Right lung (tissue), 5 donors: ENCODE data around the gene TPGS1. TPM values are rescaled to one million over a fixed set of nuclear protein-coding genes. Genes with fewer than 3 reads are reported as not detected.
A peak's percentile ranks its signal among the peaks of the same experiment; 100 is the strongest.

Experiments
- DNase-seq, 2 donors: peaks; one replicate each; pipeline ENCODE4 v3.0.0-alpha.2; 2013
- polyA plus RNA-seq, 5 donors: library from polyadenylated mRNA; unstranded; fragments of 120-200 nt; gene quantifications; one replicate each; pipeline versions ENCODE4 v1.2.1 to v1.2.3, GENCODE V29; 2013; ENCODE audit warnings: inconsistent platforms in 1 of 5, low replicate concordance in 1 of 5; ENCODE audit not compliant: insufficient read length in 5 of 5, insufficient read depth in 1 of 5

Gene TPGS1
- polyA plus RNA-seq, 5 donors = 4.0 to 15.5 (median 6.6) TPM

DNA sequence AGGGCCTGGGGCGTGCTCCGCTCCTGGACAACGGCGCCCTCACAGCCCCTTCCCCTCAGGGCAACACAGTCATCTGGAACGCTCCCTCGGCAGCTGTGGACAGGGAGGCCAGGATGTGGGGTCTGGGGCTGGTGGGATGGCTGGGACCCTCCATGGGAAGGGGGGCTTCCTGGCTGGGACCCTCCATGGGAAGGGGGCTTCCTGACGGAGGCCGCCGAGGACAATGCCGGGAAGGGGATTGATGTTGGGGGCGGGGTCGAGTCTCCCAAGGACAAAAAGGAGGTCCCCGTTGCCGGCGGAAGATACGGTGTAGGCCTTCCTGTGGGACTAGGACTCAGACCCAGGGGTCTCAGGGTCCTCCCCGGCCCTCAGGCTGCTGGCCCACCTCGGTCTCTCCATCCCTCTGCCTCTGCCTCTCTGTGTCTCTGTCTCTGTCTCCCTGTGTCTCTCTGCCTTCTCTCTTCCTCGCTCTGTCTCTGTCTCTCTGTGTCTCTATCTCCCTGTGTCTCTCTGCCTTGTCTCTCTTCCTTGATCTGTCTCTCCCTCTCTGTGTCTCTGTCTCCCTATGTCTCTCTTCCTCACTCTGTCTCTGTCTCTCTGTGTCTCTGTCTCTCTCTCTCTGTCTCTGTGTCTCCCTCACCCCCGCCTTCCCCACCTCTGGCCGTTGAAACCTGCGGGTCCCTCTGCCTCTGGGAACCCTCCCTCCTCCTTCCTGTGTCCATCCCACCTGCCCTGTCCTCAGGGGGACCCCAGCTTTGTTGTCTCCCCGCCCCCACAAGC is 13.7 kb upstream of the TPGS1 start:
- no peak for DNase-seq

DNA sequence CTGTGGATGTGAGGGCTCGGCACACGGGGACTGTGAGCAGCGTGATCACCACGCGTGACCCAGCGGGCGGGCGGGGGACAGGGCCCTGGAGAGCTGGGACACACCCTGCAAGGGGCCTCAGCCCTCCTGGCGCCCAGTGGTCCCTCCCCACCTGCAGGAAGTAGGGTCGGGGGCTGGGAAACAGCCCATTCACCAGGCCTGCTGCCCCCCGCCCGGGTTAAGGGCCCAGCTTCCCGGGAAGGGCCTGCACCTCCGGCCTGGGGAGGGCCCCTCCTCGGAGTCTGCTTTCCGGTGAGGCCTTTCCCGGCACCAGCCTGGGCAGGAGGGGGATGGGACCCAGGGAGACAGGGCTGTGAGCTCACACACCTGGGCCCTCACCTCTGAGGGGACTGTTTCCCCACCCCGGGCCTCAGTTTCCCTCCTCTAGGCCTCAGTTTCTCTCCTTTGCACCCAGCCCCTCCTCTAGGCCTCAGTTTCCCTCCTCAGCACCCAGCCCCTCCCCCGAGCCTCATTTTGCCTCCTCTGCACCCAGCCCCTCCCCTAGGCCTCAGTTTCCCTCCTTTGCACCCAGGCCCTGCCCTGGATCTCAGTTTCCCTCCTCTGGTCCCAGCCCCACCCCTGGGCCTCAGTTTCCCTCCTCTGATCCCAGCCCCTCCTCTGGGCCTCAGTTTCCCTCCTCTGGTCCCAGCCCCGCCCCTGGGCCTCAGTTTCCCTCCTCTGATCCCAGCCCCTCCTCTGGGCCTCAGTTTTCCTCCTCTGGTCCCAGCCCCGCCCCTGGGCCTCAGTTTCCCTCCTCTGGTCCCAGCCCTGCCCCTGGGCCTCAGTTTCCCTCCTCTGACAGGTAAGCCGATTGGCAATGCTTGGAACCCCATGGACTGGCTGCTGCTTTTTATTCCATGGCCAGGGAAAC is 12.9 kb upstream of the TPGS1 start:
- DNase-seq = no peak

DNA sequence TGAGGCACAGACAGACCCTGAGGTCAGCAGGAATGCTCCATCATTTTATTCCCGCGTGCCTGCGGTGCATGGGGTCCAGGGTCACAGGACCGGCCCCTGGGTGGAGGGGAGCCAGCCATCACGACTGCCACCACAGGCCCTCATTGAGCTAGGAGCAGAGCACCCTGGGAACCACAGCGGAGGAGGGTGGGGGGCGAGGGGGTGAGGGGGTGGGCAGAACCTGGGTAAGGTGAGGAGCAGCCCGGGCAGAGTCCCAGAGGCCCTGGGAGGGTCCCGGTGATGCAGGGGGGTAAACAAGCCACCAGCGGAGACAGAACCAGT is 12.3 kb upstream of the TPGS1 start:
- DNase-seq = no peak

DNA sequence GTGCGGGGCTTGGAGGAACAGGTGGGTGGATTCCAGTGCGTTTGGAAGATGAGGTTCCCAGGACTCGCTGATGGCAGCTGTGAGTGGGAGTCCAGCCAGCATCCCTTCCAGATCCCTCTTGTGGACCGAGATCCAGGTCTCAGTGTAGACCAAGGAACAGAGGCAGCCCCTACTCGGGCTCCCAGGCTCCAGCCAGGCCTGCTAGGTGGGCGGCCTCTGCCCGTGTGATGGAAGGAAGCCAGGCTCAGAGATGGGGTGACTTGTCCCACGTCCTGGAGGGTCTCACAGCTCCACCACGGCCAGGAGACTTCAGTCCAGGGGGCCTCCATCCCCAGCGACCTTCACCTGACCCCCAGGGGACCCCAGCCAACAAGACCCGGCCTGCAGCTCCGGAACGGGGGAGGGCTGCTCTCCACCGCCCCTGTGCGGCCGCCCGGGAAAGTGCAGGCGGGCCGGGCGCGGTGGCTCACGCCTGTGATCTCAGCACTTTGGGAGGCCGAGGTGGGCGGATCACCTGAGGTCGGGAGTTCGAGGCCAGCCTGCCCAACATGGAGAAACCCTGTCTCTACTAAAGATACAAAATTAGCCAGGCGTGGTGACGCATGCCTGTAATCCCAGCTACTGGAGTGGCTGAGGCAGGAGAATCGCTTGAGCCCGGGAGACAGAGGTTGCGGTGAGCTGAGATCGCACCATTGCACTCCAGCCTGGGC is 11.7 kb upstream of the TPGS1 start:
- DNase-seq = no peak

DNA sequence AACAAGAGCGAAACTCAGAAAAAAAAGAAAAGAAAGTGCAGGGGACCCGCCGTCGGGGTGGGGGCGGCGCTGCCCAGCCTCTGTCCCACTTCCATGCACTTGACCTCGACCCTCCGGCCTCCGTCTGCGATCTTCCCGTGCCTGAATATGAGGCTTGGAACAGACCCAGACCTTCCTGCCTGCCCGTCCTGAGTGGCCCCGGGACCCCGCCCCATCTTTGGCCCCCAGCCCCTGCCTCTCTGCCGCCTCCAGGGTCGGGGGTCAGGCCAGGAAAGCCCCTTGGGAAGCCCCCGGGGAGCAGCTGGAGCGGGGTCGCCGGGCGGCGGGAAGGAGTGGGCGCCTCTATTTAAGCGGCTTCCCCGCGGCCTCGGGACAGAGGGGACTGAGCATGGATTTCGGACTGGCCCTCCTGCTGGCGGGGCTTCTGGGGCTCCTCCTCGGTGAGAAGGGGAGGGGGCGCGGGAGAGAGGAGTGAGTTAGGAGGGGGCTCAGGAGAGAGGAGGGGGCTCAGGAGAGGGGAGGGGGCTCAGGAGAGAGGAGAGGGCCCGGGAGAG is 11.1 kb upstream of the TPGS1 start, which contains the start of gene MADCAM1:
MADCAM1 (plus strand) TSS at position 375 of the 554 bp plus-strand sequence; CDS start at position 389, 14 bp downstream.
- DNase-seq = no peak

DNA sequence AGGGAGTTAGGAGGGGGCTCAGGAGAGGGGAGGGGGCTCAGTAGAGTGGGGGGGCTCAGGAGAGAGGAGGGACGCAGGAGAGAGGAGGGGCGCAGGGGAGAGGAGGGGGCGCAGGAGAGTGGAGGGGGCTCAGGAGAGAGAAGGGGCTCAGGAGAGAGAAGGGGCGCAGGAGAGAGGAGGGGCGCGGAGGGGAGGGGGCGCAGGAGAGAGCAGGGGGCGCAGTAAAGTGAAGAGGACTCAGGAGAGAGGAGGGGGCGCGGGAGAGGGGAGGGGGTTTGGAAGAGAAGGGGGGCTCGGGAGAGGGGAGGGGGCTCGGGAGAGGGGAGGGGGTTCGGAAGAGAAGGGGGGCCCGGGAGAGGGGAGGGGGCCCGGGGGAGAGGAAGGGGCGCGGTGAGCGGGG is 10.3 kb upstream of the TPGS1 start:
- DNase-seq = no peak

DNA sequence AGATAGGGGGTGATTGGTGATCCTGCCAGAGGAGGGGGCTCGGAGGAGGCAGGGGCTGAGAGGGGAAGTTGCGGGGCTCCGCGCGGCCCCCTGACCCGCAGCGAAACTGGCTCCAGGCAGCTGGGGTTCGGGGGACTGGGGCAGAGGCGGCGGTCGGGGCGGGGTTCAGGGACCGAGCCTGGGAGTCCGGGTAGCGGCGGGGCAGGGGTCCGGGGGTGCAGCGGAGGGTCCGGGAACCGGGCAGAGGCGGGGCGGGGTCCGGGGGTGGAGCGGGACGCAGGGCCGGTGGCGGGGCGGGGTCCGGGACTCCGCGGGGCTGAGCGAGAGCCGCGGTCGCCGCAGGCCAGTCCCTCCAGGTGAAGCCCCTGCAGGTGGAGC is 9.8 kb upstream of the TPGS1 start:
- no peak for DNase-seq

DNA sequence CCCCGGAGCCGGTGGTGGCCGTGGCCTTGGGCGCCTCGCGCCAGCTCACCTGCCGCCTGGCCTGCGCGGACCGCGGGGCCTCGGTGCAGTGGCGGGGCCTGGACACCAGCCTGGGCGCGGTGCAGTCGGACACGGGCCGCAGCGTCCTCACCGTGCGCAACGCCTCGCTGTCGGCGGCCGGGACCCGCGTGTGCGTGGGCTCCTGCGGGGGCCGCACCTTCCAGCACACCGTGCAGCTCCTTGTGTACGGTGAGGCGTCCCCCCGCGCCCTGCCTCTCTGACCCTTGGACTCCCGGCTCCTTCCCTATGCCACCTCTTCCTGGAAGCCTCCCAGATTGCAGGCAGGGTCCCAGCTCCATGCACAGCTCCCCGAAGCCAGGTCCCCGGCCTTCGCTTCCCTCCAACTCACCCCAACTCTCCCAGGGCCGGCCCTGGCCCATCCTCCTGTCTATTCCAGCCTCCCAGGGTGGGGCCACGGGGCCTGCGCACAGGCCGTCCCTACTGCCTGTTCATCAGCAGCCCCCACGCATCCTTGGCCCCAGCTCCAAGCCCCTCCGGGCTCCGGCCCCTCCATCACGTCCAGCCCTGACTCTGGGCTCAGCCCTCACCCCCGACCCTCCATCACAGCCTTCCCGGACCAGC is 9.3 kb upstream of the TPGS1 start:
- no peak for DNase-seq

DNA sequence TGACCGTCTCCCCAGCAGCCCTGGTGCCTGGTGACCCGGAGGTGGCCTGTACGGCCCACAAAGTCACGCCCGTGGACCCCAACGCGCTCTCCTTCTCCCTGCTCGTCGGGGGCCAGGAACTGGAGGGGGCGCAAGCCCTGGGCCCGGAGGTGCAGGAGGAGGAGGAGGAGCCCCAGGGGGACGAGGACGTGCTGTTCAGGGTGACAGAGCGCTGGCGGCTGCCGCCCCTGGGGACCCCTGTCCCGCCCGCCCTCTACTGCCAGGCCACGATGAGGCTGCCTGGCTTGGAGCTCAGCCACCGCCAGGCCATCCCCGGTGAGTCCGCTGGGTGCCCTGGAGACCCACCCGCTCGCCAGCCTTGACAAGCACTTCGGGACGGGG is 8.8 kb upstream of the TPGS1 start:
- no peak for DNase-seq

DNA sequence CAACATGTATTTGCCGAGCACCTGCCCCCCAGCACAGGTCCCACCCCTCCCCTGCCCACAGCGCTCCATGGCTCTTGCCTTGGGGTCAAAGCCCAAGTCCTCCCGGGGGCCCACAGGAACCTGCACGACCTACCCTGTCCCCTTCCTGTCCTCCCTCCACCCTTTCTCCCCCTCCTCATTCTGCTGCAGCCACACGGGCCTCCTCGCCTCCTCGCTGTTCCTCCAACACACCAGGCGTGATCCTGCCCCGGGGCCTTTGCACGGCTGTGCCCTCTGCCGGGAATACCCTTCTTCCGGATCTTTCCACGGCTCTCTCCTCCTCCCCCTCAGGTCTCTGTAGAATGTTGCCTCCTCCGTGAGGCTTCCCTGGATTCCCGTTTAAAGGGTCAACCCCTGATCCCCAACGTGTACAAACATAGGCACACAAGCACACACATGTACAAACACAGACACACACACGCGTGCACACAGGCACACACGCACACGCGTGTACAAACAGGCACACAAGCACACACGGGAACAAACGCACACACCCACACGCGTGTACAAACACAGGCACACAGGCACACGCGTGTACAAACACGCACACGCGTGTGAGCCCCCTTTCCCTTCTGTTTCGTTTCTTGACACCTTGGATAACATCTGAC is 8.2 kb upstream of the TPGS1 start:
- DNase-seq = no peak

DNA sequence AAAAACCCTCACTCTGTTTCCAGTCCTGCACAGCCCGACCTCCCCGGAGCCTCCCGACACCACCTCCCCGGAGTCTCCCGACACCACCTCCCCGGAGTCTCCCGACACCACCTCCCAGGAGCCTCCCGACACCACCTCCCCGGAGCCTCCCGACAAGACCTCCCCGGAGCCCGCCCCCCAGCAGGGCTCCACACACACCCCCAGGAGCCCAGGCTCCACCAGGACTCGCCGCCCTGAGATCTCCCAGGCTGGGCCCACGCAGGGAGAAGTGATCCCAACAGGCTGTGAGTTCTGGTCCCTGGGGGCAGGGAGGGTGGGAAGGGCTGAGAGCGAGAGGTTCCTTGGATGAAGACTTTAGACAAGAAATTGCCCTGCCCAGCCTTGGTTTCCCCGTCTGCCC is 5.7 kb upstream of the TPGS1 start:
- DNase-seq = no peak

DNA sequence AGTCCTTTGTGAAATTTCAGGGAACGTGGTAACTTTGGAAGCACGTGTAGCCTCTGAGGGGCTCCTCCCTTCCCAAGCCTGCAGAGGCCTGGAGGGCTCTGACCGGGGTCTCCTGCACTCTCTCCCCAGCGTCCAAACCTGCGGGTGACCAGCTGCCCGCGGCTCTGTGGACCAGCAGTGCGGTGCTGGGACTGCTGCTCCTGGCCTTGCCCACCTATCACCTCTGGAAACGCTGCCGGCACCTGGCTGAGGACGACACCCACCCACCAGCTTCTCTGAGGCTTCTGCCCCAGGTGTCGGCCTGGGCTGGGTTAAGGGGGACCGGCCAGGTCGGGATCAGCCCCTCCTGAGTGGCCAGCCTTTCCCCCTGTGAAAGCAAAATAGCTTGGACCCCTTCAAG is 2.7 kb upstream of the TPGS1 start:
- no peak for DNase-seq

DNA sequence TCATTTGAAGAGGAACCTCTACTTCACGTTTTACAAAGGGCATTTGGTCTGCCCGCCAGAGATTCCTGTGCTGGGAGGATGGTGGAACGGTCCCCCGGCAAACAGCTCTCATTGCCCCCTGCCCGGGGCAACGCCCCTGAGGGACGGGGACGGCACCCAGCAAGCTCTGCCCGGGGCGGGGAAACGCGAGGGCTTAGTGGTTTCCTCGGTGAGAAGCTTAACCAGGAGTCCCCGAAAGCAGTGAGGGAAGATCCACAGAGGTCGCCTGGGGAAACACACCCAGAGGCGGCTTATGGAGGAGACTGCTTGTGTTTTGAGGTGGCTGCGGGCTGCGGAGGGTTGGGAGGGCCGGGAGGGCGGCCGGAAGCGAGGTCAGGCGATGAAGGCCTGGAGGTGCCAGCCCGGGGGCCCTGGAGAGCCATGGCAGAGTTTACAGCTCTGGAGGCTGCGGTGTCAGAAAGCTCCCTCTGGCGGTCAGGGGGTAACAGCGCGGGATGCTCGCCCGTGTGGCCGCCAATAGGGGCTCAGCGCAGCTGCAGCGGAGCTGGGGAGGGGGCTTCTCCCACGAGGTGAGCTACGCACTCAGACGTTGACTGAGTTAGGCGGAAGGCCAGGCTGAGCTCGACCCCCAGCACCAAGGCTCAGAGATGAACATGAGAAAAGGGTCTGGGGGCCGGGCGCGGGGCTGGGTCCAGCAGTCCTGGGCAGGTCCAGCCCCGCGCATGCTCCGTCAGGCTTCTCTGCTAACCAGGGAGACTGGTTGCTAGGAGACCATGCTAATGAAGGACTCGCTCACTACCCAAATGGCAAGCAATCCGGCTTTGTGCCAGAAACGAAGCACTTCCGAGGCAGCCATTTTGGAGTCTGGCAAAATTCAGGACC is 652 bp upstream of the TPGS1 start:
- DNase-seq = peak; percentile 100

DNA sequence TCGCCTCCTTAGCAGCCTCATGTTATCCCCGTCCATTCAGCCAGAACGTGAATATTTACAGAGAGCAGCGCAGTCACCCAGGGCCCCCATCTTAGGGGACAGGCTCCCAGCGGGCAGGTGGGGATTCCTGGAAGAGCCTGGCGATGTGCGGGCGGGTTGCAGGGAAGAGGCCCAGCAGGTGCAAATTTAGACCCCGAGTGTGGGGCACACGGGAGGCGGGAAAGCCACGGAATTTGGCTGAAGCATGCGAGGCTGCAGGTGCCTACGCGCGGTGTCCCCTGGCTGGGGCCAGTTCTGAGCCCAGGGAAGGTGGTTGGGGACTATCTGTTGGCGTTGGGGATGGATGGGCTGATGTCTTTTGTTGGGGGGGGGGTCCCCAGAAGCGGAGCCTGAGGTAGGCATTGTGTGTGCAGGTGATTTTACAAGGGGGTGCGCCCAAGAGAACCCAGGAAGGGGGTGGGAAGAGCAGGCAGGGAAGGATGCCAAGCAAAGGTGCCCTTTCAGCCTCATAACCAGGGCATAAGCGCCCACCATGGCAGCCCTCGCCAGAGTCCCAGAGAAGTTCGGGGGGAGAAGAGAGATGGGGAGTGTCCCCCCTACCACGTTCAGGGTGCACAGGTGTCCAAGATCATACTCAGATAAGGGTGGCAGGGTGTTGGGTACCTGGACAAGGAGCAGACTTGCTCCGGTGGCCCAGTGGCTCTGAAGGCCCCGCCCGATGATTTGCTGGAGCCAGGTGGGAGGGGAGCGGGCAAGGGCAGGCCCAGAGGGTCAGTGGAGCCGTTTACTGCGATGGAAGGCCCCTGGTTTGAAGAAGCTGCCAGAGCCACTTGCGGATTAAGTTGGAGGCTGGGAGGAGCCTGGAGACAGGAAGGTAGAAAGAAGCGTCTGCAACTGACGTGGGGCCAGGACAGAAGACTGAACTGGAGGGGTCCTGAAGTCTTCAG is 1.2 kb downstream of the TPGS1 start:
- DNase-seq = no peak

DNA sequence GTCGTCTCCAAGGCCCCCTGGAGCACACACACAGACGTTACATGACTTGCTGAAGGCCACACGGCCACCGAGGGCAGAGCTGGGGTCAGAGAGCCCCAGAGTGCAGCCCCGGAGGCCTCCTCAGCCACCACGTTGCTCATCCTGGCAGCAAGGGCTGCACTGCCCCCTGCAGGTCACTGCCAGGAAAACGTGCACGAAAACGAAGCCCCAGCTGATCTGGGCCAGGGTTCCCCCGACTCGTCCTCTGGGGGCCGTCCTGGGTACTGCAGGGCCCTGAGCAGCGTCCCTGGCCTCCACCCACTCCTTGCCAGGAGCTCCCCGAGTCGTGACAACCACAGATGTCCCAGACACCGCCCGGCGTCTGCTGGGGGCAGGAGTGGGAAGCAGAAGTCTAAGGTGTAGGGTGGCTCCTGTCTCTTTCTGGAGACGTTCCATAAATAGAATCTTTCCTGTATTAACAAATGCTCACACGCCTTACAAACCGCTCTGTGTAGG is 3.4 kb downstream of the TPGS1 start:
- peak in 1 of 2 donors; percentile 57 for DNase-seq

DNA sequence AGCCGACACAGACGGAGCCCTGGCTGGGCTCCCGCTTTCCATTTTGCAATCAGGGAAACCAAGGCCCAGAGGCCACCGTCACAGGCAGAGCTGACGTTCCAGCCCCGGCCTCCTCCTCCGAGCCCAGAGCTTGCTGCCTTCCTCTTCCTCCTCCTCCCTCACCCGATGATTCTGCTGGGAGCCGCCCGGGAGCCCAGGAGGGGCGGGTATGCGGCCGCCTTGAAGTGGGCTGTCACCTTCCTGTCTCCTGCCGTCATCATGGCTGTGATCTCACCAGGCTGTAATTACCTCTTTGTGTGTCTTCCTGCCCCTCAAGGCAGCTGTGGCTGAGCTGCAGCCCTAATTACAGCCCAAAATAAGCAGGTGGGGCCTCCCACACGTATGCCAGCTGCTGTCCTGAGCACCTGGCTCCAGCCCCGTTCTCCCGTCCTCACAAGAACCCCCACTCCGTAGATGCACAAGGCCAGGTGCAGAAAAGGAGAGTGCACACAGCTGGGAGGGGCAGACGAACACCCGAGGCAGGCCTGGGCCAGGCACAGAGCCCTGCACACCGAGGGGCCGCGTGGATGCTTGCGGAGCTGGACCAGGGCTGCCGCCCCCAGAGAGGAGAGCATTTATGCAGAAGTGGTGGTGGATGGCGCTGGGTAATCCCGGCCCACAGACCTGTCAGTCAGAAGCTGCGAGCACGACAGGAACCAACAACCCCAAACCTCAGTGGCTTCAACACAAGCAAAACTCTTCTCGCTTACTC is 4.0 kb downstream of the TPGS1 start:
- no peak for DNase-seq

DNA sequence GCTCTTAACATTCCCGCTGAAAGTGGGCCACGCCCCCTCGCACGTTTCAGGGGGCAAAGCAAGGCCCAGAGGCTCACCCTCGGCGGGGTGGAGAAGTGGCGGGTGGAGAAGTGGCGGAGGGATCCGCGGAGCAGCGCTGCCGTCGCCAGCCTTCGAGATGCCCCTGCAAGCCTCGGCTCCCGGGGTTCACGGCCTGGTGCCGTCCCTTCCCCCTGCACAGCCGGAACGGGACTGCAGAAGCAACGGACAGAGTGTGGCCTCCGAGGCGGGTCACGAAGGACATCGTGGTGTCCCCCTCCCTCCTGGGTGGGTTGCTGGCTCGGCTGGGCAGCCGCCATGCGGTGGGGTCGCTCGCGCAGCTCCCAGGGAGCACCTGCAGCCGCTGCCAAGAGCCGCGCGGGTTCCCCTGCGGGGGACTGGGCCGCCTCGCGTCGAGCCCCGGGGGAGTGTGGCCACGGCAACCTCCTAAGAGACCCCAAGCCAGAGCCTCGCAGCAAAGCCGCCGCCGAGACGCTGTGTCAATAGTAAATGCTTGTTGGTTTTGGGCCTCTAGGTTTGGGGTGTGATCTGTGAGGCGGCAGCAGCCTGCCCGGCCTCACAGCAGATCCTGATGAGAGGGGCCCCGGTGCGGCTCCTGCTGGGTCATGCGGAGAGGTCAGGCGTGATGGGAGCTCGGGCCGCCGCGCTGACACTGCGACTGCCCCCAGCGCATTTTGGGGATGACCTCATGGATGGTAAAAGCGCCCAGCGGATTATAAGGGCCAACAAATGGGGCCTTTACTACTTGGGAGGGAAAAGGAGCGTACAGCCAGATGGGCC is 5.5 kb downstream of the TPGS1 start:
- peak; percentile 73 to 79 for DNase-seq
